ENCODE data around the gene NCCRP1.

Gene NCCRP1

DNA sequence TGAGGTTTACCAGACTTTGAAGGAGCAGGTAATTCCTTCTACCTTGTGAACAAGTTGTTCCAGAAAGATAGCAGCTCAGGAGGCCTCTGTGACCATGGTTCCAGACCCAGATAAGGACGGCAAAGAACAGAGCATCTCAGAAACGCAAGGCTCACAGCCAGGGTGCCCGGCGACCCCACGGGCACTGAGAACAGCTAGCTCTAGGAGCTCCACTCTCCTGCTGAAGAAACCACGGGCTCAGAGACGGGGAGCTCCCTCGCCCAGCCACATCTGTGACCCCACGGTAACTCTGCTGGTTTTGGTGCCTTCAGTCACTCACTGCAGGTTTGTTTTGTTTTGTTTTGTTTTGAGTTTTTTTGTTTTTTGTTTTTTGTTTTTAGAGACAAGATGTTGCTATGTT, 16.0 kb upstream of the NCCRP1 start:
- no peak for DNase-seq (ENCODE audit: low spot score)

DNA sequence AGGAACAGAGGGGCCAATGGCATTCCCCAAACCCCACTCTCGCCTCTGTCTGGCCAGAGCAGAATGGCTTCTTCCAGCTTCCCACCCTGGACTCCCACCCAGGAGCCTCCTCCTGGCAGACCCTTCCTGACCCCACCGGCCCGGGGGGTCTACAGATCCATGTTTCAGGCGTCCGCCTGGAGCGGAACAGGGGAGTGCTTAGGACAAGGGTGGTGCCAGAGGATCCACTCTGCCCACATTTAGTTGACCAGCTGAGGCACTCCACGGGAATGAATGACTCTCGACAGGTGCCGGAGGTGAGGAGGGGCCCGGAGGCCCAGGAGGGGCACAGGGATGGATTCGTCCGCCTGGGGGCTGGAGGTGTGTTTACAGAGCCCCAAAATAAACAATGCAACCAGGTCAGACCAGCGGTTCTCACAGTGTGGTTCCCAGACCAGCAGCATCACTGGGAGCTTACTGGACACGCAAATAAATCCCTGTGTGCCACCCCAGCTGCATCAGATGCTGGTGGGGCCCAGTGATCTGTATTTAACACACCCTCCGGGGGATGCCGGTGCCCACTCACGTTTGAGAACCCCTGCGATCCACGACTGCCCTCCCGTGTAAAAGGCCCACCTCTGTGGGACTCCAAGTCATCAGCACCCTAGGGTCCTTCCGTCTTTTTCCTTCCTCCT, 15.1 kb upstream of the NCCRP1 start:
- DNase-seq (ENCODE audit: low spot score), result no peak

DNA sequence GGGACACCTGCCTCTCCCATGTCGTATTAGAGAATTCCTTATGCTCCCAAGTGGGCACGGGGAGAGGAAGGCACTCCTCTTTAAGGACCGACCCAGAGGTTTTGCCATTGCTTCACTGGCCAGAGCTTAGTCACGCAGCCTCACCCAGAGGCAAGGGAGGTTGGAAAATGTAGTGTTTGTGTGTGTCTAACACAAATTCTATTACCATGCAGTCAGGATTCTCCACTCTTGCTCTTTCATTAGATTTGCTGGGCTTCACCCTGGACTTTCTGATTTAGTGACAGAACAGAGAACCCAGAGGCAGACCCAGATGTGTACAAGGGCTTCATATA, 14.6 kb upstream of the NCCRP1 start:
- no peak for DNase-seq (ENCODE audit: low spot score)

DNA sequence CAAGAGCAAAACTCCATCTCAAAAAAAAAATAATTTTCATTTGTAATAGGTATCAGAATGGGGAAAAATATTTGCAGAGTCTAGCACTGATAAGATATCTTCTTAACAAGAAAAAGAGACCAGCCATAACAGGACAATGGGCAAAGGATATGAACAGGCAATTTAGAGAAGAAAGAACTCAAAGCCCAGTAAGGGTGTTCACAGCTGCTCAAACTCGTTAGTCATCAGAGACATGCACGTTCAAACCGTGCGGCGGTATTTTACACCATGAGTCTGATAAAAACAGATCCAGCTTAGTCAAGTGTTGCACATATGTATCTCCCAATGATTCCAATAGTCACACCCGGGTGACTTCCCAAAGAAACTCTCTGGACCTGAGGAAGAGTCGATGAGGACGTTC, 13.7 kb upstream of the NCCRP1 start:
- DNase-seq (ENCODE audit: low spot score), result no peak

DNA sequence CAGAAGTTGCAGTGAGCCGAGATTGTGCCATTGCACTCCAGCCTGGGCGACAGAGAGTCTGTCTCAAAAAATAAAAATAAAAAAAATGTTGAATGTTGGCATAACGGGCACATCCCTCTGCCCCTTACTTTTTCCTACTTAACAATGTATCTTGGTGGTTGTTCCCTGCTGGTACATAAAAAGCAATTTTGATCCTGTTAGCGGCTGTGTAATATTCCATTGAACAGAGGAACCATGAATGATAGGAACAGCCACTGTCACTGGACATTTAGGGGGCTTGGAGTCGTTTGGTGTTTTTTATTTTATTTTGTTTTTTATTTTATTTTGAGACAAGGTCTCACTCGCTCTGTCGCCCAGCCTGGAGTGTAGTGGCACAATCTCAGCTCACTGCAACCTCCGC, 10.4 kb upstream of the NCCRP1 start:
- no peak for DNase-seq (ENCODE audit: low spot score)

DNA sequence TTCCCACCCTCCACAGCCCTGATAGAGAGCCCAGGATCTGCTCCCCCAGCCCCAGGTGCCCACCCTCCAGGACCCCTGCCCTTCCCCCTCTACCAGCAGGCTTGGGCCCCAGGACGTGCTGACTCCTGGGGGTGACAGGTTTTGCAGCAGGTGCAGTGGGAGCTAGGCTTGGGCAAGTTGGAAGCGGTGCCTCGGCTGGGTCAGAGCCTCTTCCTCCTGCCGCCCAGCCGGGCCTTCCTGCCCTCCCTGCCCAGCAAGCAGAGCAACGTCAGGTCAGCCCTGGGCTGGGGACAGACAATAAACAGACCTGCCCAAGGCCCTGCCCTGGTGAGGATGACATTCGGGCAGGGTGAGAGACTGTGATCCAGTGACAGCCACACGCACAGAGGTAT, 9.2 kb upstream of the NCCRP1 start:
- no peak for DNase-seq (ENCODE audit: low spot score)

DNA sequence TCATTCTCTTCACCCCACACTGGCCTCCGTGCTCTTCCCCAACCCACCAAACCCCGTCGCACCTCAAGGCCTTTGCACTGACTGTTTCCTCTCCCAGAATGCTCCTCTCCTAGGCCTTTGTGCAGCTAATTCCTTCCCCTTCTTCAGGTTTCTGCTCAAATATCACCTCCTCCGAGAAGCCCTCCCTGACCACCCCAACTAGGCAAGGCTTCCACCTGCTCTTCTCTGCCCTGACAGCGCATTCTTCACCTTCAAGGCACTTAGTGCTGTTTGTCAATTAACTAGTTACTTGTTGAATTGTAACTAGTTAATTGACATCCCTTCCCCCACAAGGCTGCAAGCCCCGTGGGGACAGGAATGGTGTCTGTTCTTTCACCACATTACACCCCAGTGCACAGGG, 7.8 kb upstream of the NCCRP1 start:
- no peak for DNase-seq (ENCODE audit: low spot score)

DNA sequence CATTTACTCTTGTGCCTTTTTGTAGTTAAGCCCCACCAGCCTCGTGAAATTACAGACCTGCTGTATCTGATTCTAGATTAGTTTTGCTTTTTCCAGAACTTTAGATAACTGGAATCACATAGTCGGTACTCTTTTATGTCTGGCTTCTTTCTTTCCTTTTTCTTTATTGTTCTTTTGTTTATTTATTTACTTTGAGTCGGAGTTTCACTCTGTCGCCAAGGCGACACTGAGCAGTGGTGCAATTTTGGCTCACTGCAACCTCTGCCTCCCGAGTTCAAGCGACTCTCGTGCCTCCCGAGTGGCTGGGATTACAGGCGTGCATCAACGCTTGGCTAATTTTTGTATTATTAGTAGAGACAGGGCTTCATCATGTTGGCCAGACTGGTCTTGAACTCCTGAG, 6.0 kb upstream of the NCCRP1 start:
- no peak for DNase-seq (ENCODE audit: low spot score)

DNA sequence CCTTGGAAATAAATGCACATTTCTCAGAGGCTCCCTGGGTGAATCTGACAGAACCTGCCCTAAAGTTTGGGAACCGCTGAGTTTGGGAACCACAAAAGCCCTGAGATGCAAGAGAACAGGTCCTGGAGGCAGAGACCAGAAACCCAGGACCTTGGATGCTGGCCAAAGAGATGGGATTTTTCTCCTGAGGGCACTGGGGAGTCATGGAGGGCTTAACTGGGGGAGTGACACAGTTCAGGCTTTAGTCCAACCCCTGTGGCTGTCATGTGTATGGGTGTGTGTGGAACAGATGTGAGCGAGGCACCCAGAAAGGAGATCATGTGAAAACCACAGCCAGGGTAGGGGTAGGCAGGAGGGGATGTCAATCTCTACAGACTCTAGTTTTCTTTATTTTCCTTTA, 3.9 kb upstream of the NCCRP1 start:
- no peak for DNase-seq (ENCODE audit: low spot score)

DNA sequence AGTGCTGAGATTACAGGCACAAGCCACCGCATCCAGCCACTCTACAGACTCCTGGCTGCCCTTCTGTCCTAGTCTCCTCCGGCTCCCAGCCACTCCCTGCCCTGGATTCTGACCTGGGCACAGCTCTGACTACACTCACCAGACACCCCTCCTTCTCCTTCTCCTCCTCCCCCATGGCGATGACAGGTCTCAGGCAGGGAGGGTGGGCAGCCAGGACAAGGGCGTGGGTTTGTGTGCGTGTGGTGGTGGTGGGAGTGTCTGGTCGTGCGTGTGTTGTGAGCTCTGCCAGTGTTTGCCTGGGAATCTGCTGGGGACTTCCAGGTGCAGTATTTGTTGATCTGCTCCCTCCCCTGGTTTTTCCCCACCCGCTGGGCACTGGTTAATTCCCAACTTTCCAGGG, 3.0 kb upstream of the NCCRP1 start:
- no peak for DNase-seq (ENCODE audit: low spot score)

DNA sequence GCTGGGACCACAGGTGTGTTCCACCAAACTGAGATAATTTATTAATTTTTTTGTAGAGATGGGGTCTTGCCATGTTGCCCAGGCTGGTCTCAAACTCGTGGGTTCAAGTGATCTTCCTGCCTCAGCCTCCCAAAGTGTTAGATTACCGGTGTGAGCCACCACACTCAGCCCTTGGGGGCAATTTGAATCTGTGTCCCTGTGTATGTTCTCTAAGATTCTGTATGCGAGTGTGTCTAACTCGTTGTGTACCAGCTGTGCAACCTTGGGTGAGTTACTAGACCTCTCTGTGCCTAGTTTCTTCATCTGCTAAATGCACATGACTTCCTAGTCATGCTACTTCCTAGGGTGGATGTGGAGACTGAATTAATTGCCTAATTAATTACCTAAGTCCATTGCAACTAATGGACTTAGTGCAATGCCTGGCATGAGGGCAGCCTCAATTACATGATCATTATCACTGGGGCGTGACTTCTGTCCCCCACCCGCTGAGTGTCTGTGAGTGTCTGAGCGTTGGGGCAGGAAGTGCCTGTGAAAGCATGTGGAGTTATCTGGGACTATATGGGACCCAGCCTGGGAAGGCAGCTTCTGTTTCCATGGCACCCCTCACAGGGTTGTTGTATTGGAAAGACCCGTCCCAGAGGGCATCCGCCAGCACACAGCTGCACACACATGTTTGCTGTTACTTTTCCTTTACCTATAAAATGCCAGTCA, 1.8 kb upstream of the NCCRP1 start:
- no peak for DNase-seq (ENCODE audit: low spot score)

DNA sequence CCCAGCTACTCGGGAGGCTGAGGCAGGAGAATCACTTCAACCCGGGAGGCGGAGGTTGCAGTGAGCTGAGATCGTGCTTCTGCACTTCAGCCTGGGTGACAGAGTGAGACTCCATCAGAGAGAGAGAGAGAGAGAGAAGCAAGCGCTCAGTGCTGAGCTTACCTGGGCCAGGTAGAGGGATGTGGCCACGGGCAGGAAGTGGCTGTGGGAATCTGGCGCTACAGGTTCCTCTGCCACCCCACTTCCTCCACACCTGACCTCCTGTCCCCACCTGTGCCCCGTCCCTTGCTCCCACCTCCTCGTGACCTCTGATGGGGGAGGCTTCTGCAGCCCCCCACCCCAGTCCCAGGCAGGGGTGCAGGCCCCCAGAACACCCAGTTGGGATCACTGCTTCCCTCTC, 1.0 kb upstream of the NCCRP1 start:
- no peak for DNase-seq (ENCODE audit: low spot score)

DNA sequence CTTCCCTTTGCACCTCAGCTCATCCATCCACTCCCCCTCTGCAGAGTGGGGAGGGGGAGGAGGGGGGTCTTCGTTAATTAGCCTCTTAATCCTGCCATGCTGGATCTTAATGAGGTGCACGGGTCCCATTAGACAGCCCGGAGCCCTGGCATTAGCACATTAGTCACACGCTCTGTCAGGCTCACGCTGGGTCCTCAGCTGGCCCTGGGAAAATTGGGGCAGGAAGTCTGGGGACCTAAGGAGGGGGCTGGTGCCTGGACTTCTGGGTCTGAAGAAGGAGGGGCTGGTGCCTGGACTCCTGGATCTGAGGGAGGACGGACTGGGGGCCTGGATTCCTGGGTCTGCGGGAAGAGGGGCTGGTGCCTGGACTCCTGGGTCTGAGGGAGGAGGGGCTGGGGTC, 444 bp upstream of the NCCRP1 start:
- no peak for DNase-seq (ENCODE audit: low spot score)

DNA sequence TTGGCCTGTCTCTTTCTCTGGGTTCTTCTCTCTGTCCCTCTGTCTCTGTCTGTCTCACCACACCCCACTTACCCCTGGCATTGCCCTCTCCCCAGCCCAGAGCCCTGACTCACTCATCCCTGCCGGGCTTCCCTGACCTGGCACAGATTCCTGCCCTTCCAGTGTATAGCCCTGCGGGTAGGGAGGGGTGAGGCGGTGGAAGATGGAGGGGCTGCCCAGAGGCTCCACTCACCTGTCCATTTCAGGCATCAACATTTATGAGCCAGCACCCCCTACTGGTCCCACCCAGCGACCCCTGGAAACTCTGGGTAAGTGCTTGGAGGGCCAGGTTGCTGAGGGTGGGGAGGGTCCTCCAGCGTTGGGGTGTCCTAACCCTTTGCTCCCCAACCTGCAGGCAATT, 1.0 kb downstream of the NCCRP1 start:
- DNase-seq (ENCODE audit: low spot score), result no peak

DNA sequence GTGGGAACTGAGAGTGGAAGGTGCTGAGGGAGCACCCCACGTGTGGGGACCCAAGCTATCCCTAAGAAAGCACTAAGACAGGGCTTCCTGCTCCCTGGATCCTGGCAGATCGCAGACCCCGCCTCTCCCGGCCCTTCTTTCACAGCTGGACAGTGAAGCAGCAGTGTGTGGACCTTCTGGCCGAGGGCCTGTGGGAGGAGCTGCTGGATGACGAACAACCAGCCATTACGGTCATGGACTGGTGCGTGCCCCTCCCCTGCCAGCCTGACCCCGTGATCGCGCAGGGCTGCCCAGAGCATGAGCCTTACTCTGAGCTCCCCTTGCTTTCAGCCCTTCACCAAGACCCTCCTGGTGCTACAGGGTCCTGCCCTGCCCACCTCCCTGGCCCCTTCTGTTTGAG, 2.3 kb downstream of the NCCRP1 start:
- DNase-seq (ENCODE audit: low spot score), result no peak

DNA sequence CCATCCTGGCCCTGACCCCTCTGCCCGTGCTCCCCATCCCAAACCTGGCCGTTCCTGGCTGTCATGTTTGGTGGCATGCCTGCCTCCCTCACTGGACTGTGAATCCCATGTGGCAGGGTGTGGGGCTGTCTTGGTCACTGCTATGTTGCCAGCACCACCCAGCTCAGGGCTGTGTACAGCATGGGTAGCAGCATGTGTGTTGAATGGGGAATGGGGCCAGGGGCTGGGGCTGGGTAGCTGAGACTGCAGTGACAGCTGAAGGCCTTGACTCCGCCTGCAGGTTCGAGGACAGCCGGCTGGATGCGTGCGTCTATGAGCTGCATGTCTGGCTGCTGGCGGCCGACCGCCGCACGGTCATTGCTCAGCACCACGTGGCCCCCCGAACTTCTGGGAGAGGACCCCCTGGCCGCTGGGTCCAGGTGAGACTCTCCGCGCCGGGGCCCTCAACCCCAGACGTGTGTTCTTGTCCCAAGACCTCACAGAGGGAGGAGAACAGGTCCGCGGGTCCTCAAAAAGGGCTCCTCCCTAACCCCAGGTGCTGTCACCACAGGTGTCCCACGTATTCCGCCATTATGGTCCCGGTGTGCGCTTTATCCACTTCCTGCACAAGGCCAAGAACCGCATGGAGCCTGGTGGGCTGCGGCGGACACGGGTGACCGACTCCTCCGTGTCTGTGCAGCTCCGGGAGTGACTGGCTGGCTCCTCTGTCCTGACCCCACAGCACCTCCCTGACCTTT, 3.5 kb downstream of the NCCRP1 start:
- no peak for DNase-seq (ENCODE audit: low spot score)

DNA sequence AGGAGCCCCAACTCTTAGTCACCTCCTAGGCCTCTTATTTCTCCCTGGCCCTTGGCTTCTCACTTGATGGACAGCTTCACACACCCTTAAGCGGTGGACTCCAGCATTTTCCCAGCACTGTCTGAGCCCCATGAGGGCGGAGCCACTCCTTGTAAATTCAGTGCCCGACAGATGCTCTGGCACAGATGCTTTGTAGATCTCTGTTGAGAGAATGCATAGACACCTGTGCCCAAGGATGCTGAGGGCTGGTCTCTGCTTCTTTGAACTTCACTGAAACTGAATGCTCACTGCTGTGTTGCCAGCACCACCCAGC, 4.0 kb downstream of the NCCRP1 start:
- DNase-seq (ENCODE audit: low spot score), result no peak

DNA sequence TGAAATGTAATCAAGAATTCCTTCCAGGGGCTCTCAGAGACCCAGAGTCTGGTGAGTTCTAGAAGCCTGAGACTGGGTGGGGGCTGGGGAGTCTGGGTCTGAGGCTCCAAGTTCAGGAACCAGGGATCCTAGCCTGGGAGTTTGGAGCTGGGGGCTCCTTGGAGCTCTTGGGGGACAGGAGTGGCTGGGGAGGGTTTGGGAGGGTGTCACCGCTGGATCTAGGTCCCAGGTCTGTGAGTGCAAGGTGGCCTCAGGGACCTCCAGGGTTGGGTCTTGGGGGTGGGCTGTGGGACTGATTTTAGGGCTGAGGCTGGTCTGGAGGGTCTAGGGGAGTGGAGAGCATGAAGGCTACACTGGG, 6.2 kb downstream of the NCCRP1 start:
- no peak for DNase-seq (ENCODE audit: low spot score)

DNA sequence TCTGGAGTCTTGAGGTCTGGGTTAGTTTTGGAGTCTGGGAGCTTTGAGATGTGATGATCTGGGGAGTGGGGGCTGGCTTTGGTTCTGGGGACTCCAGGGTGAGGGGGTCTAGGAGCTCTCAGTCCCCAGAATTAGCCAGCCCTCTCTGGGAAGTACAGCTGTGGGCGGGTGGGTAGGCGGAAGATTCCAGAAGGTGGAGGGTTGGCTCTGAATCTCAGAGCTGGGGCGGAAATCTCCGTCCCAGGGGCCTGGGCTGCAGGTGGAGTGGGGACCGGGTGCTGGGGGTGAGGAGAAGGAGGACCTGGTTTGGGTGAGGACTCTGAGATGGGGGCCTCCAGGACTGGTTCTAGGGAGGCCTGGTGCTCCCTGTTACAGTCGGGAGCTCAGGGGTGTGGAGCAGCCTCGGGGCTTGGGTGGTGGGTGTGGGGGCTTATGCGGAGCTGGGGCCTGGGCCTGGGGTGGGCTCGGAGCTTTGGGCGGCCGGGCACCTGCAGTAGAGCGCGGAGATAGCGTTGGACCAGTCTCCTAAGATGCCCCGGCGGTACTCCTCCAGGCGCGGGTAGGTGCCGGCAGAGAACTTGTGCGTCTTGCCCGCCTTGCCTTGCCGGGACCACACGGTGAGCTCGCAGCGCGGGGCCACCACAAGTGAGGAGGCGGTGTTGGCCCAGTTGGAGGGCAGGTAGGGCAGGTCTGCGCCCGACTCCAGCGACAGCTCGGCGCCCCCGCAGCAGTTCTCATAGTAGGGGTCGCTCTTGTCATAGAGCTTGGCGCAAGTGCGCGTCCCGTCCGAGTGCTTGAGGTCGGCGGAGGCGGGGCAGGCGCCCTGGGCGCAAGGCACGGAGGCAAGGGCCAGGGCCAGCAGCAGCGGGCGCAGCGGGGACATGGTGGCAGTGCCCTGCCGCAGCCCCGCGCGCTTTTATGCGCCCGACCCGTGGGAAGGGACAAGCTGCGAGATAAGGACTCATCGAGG, 6.9 kb downstream of the NCCRP1 start, which contains the start of gene SYCN:
TSS of gene SYCN (minus strand) at position 892 of the 970 bp plus-strand sequence. CDS start at position 883, 9 bp downstream.
- no peak for DNase-seq (ENCODE audit: low spot score)

DNA sequence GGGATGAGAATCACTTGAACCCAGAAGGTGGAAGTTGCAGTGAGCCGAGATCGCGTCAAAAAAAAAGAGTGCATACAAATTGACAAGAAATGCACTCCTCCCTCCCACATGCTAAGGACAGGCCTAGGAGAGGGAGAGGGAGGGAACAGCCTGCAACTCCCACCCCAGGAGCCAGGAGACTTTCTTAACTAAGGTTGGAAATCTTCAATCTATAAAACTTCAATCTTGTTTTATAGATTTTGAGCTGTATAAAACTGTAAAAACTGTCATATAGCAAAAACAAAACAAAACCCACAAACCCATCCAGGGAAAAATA, 8.6 kb downstream of the NCCRP1 start:
- no peak for DNase-seq (ENCODE audit: low spot score)

DNA sequence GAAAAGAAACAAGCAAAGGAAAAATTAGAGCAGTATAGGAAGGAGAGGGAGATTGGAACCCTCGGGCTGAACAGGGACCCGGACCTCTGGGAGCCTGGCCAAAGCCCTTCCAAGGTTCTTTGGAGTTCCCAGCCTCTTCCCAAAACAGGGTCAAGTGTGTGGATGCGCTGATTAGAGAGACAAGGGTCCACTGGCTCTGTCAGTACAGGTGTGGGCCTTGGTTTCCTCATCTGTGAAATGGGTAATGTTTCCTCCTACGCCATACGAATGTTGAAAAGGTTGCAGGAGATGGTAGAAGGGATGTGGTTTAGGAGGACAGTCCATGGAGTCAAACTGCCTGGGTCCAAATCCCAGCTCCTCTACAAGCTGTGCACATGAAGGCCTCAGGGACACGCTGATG, 9.4 kb downstream of the NCCRP1 start:
- DNase-seq (ENCODE audit: low spot score), result no peak

DNA sequence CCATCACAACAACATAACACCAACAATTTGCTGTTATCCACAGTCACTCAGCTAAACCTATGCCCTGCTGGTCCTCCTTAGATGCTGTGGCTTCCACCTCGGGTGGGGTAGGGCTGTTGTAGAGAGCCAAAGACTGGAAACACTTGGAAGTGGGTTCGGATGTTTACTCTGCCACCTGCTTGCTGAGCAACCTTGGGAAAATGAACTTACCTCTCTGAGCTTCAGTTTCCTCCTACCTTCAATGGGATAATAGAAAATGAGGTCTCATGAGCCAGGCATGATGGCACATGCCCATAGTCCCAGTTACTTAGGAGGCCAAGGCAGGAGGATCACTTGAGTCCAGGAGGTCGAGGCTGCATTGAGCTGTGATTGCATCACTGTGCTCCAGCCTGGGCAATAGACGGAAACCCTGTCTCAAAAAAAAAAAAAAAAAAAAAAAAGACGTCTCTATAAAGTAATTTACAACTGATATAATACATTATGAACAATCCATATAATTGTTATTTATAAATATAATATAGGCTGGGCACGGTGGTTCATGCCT, 10.6 kb downstream of the NCCRP1 start:
- no peak for DNase-seq (ENCODE audit: low spot score)

Measured in HuH-7 (cell line).